ENCODE measurements around the gene HHIP. TPM values are rescaled to one million over a fixed set of nuclear protein-coding genes. Genes with fewer than 3 reads are reported as not detected.

HHIP gene
- total RNA-seq, 1 donor from 2014 or later: 0.82 TPM

DNA sequence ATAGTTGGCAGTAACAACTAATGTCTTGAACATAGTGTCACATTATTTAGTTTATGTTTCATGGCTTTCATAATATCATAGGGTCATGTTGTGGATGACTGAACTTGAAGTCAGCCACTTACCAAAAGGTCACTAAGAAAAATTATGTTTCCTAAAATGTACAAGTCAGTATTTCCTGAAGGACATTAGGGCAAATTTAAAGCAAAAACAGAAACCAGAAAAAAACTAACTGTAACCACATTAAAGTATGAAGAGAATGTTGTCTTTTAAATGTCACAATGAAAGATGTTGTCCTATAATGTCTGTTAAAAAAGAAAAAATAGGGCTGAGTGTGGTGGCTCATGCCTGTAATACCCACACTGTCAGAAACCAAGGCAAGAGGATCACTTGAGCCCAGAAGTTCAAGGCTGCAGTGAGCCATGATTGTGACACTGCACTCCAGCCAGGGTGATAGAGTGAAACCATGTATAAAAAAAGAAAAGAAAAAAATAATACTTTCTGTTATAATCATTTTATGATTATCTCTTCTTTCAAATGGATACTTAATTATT, 55.8 kb downstream of the HHIP start:
- no peak for DNase-seq (ENCODE audit: low spot score in 2 of 2)
- no peak for FAIRE-seq

DNA sequence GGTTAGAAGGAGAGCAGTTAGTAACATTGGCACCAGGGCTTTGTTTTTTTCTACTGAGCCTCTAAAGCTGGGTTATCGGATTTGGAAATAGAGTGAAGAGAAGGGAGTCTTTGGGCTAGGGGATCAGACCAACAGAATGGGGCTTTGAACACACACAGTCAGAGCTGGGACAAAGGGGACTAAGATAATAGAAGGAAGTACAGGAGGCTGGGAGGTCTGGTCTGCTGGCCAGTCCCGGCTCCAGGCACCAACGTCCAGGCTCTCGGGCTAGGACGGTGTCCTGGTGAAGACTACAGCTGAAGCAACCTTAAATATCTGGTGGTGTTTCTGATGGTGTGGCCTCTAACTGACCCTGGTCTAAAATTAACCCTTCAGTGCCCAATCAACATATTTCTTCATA, 57.5 kb downstream of the HHIP start:
- FAIRE-seq (no peak), DNase-seq (ENCODE audit: low spot score in 2 of 2) (no peak)

DNA sequence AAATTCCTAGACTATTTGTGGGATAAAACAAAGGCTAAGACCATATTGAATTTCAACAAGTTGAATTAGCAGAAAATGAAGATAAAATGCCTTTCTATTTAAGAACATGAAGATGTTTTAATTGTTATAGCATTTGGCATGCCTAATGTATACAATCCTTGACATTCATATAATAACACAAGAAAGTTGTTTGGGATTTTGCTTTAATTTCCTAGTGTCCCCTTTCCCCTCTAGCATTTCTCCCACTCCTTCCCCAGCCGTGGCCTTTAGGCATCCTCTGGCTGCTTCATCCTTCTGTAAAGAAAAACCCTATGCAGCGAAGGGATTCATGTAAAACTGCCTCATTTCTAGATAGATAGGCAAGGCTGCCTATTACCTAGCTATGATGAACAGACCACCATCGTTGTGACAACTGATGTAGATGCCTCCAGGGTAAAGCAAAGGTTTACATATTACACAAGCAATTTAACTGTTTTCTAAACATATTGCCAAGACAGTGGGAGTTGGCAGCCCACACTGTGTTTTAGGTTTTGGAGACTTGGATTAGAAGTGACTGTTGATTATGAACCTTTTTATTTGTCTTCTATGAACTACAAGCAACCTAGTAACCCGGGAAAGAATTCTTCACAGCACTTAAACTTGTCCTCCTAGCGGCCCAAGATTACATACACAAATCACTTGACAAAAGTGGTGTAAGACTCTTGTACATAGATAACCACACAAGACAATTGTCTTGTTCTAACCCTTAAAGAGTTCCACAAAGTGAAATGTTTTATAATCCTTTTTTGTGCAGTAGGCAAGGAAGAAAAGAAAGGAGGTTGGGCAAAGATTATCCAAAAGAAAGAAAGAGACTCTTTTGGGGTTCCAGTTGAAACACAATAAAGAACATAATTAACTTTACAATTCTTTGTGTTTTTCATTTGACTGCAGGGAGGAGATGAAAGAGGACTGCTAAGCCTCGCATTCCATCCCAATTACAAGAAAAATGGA, 59.9 kb downstream of the HHIP start:
- FAIRE-seq: no peak
- no peak for DNase-seq (ENCODE audit: low spot score in 2 of 2)

DNA sequence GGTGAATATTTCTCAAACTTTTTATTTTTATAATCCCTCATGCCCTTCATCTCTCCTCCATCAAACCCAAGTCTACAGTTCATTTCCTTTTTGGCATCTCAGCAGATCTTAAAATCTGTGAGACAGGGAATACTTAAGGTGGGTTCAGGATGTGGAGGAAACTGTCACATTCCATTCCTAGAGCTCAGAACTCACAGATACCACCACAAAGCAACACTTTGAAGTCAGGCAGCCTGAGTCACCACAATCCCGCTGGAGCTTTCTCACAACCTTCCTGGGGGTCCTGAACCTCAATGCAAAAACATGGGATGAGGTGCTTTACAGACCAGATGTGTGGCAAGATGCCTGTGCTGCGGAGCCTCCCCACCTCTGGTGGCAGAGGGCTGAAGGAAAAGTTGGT, 63.2 kb downstream of the HHIP start:
- DNase-seq (ENCODE audit: low spot score in 2 of 2) (no peak), FAIRE-seq (no peak)

DNA sequence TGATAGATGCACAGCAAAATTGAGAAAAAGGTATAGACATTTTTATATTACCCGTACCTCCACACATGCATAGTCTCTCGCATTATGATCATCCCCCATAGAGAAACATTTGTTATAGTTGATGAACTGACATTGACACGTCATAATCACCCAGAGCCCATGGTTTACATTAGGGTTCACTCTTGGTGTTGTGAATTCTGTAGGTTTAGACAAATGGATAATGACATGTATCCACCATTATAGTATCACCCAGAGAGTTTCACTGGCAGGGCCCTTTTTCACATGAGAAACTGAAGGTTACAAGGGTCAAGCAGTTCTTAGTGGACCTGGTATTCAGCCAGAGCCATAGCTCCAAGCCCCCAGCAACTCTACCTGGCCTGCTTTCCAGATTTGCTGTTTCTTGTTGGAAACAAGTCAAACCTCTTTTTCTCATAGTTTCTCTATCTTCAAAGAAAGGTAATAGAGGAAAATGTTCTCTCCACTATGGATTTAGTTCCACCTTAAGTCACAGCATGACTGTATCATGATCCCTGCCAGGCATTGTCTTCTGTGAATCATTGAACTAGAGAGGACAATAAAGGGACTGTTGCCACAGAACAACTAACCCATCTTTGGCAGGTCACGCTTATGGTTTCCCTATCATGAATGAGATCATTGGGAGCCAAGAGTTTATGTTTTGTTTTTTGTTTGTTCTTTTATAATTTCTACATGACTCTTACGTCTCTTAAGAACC, 64.0 kb downstream of the HHIP start:
- peak; percentile 2 to 8 for DNase-seq (ENCODE audit: low spot score in 2 of 2)

DNA sequence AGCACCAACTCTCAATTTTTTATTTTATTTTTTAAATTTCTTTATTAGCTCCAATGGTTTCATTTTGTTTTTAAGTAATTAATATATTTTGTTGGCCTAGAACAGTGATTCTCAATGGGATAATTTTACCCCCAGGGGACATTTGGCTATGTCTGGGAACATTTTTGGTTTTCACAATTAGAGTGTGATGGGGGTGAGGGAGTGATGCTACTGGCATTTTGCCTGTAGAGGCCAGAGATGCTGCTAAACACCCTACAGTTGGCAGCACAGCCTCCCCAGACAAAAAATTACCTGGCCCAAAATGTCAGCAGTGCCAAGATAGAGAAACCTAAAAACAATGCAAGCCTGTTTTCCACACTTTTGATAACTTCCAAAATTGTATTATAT, 64.6 kb downstream of the HHIP start:
- no peak for DNase-seq (ENCODE audit: low spot score in 2 of 2)
- no peak for FAIRE-seq

More for the DNA sequence above, 64.0 kb downstream of the HHIP start:
- FAIRE-seq: peak; percentile 96

DNA sequence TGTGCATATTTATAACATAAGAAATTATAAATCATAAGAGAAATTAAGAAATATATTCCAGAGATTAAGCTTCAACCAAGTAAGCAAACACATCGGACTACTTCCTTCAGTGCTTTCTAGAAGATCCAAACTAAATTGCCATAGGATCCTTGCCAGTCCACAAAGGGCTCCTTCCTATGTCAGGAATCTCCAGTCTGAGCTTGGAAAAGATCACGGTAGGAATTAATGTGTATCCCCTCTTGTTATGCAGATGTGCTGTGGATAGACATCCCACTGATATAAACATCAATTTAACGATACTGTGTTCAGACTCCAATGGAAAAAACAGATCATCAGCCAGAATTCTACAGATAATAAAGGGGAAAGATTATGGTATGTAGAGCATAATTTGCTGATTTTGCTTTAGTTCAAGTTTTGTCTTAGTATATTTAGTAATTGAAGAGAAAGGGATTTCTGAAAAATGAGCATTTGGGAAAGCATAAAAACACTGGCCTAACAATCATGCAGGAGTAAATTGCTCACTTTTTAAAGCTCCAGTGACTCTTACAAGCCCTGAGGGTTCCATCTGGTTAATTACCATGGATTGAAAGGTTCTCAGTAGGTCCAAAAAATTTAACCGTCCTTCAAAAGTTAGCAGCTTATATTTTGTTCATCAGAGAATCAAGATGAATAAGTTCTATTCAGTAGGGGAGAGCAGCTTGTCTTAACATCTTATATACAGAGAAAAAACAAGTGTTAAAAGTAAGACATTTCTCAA, 65.9 kb downstream of the HHIP start:
- FAIRE-seq (no peak), DNase-seq (ENCODE audit: low spot score in 2 of 2) (no peak)

DNA sequence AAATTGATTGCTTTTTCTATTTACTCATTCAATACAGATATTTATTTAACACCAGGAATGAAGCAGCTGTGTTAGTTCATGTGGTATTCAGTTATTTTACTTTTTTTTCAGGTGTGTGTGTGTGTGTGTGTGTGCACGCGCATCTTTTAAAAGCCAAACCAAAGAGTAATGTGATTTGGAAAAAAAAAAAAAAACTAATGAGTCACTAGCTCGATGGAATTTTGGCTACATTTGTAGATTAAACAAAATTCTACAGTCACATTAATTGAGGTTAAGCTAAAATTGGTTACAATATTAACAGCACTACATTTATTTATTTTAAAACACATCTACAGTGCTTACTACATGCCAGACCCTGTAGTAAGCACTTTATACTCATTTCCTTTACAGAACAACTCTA, 66.8 kb downstream of the HHIP start:
- FAIRE-seq (no peak), DNase-seq (ENCODE audit: low spot score in 2 of 2) (no peak)

DNA sequence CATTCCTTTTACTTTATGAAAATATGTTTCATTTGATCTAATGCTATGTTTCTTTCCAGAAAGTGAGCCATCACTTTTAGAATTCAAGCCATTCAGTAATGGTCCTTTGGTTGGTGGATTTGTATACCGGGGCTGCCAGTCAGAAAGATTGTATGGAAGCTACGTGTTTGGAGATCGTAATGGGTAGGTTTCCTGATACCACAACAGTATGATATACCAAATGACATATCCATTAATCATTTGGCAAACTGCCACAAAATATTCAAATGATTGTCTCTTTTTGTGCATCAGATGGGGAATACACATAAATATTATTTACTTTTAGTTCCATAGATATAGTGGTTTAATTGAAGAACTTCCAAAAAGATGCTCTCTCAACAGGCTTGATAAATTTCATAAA, 68.2 kb downstream of the HHIP start:
- DNase-seq (ENCODE audit: low spot score in 2 of 2) (no peak), FAIRE-seq (no peak)

DNA sequence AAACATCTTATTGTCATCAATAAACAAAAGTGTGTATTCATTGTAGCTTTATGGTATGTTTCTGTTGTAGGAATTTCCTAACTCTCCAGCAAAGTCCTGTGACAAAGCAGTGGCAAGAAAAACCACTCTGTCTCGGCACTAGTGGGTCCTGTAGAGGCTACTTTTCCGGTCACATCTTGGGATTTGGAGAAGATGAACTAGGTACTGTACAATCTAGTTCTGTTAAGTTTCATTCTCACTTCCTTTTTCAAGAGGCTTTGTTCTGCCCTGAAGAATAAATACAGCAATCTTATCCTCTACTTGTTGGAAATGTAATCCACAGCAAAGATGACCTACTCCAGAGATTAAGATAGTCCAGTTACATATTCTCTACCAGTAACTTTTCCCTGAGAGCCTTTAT, 69.3 kb downstream of the HHIP start:
- DNase-seq (ENCODE audit: low spot score in 2 of 2) (no peak), FAIRE-seq (no peak)

DNA sequence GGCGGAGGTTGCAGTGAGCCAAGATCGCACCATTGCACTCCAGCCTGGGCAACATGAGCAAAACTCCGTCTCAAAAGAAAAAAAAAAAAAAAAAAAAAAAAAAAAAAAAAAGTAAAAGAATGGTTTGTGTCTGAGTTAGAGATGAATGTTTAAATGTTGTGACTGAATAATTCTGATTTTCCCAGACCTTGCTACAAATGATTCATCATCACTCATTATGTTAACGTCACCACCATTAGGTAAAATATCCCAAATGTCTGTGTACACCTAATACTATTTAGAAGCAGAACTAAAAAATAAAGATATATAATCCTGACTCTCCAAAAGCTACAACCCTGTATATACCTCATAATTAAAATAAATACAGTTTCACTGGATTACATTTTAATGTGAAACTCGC, 70.8 kb downstream of the HHIP start:
- DNase-seq (ENCODE audit: low spot score in 2 of 2) (no peak), FAIRE-seq (no peak)

DNA sequence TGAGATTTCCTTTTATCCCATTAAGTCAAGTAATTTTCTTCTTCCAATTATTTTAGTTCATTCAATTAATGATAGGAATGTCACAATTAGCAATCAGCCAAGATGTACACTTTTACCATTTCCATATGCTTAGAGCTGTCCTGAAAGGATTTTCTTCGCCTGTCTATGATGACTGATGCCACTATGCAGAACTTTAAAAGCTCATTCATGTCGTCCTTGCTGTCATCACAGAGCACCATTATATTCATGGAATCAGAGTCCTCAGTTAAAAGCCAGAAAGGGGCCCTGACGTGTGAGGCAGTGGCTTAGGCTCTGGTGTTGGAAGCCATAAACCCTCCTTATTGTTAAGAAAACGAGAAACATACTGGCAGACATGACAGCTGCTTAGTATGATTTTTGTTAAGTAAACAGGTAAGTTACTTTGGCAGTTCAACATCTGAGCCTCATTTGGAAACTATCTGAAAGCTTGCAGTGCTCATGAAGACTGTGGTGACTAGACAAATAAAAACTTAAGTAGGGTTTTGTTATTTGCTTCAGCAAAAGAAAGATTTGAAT, 73.1 kb downstream of the HHIP start:
- DNase-seq (ENCODE audit: low spot score in 2 of 2) (no peak), FAIRE-seq (no peak)

DNA sequence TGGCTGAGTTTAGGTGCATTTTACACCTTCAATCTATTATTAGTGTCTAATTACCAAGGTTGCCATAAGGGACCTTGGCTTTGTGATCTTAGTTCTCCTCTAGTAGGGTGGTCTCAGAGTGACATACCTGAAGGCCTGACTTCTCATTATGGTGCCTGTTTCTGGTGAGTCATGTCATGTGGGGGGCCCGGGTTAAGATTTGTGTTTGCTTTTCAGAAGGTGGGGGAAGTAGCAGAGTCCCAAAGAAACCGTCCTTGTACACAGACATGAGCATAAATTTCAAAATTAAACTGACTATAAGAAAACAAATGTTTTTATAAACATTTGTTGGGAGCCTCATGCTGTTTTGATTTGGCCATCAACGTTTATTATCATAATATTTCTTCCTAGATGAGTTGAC, 74.5 kb downstream of the HHIP start:
- FAIRE-seq (no peak), DNase-seq (ENCODE audit: low spot score in 2 of 2) (no peak)

DNA sequence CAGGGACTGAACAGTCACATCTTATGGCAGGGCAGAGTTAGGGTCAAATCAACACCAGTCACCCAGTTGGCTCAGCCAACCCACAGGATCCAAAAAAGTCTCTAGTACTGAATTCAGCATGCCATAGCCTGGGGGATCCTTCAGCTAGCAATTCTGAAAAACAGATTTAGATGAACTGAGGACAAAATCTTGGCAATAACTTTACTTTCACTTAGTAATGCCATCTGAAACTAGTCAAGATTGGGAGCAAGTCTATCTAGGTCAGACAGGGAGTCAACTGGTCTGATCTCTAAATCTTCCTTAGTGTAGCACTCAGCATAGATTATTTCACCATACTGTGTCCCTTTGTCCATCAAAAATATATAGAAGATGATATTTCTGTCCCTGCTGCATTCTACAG, 76.0 kb downstream of the HHIP start:
- FAIRE-seq: no peak
- no peak for DNase-seq (ENCODE audit: low spot score in 2 of 2)

DNA sequence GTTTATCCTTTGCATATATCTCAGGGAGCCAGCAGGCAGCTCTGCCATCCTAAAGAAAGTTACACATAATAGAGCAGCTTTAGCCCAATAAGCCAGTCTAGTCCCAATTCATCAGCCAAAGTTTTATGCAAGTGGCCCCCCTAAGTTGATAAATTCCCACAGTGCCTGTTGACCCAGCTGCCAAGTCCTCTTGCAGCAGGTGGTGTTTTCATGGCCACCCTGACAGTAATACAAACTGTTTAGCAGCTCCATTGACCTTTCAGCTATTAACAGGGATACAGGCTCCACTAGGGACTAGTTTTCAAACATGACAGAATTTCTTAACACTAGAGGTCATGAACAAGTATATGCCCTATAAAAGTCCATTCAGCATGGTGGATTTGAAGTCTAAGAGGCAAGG, 77.5 kb downstream of the HHIP start:
- DNase-seq (ENCODE audit: low spot score in 2 of 2) (no peak), FAIRE-seq (no peak)

DNA sequence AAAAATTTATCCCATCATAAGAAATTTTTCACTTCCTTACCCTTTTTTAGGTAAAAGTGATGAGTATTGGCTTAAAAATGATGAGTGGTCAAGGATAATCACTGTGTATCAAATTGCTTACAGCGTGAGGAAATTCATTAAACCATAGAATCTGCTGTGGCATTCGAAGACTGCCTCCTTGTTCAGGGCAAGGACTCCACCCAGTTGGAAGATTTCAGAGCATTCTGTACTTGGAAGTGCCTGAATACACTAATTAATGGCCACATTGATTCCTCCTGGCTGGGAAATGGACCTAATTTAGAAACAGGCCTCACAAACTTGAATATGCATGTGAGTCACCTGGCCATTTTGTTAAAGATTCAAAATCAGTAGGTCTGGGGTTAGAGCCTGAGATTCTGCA, 83.2 kb downstream of the HHIP start:
- no peak for FAIRE-seq

DNA sequence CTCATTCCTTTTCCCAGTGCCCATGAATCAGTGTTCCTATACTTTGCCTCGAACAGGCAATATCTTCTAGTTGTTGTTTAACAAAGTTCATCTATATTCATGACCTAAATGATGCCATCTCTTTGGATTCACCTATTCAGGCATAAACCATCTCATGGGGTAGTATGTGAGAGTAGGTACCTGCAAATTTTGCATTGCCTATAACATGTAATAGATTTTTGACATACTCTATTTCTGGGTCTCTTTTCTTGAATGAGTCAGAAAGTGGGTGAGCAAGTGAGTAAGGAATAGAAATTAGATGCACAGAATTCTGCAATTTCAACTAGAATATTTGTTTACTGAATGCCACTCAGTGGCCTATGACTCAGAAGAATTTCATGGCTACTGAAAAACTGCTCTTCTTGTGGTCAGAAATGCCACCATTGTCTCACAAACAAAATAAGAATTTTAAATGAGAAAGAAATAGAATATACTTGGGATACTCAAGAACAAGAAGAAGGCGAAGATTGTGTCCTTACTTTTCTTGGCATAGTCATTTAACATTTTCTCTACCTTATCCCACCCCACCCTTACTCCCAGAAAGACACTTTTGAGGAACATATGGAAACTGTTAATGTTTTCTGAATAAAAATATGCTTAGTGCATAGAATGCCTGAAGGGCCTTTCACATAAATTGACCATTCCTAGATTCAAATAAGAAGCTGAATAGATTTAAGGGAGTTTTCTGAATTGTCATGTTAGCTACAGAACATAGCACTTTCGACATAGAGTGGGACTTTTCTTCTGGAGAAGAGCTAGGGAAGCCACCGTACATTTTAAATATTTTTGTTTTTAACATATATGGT, 86.8 kb downstream of the HHIP start:
- no peak for DNase-seq (ENCODE audit: low spot score in 2 of 2)
- no peak for FAIRE-seq

More for the DNA sequence above, 83.2 kb downstream of the HHIP start:
- no peak for DNase-seq (ENCODE audit: low spot score in 2 of 2)

DNA sequence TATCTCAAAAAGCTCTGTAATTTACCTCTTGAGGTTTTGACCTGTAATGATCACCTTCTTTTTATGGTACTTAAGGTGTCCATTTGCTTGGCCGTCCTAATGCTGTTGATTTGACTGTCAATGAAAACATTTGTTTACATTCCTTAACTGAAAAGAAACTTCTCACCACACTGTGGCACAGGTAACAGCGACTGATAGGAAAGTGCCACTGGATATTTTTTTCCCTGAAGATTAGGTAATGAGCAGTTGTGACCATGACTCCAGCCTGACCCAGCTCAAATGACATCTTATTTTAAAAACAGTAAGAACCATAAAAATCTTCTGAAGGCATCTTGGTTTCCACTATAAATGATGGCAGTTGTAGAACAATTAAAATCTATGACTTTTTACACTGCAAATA, 87.6 kb downstream of the HHIP start:
- DNase-seq (ENCODE audit: low spot score in 2 of 2): no peak
- no peak for FAIRE-seq

DNA sequence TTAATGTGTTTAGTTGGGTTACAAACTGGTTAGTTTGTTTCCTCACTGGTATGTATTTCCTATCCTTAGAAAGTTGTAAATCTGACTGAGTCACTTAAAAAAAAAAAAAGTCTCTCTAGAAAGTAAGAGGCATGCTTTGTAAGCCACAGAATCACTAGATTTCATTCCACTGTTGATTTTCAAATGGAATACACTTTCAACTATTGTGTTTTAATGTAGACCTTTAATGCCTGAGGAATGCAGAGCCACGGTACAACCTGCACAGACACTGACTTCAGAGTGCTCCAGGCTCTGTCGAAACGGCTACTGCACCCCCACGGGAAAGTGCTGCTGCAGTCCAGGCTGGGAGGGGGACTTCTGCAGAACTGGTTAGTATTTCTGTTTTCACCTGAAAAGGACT, 88.6 kb downstream of the HHIP start:
- DNase-seq (ENCODE audit: low spot score in 2 of 2) (no peak), FAIRE-seq (no peak)

Measured in frontal cortex (tissue), 4 donors.